Measurements from ENCODE around the gene EMILIN3. TPM values are rescaled to one million over a fixed set of nuclear protein-coding genes. Genes with fewer than 3 reads are reported as not detected.

Gene EMILIN3
- total RNA-seq, 1 experiment from 2014 or later = 5.9 TPM

GRCh38 chr20:41358230-41358629, 8.4 kb downstream of the EMILIN3 start:
- no peak overlapping the region for H2BK12ac ChIP-seq (ENCODE audit: insufficient read length, low read depth, low read length)
- H3K4me3 Mint-ChIP-seq = no peak overlapping the region
- WGBS (ENCODE audit: extremely low coverage, insufficient read length, low lambda C conversion rate) = no CpG with 5 or more reads among the region's 9 CpGs

More at GRCh38 chr20:41358230-41358629, 8.4 kb downstream of the EMILIN3 start:
- H3K23me2 ChIP-seq (ENCODE audit: insufficient read length, low read depth, low read length, poor library complexity, severe bottlenecking) = no peaks in the 10 kb centered on the region
- Mint-ChIP-seq H3K4me1 (0 out of 4 replicates have a peak, but pooled peaks cover 0 to 3% of the 10 kb centered on the region in 2 experiments), H3K27ac (no peak overlapping the region), H3K9me3 (no peaks in the 10 kb centered on the region; a peak in 1 of 5 replicates), H3K36me3 (ENCODE audit: insufficient read depth in 1 of 3, low read depth in 3 of 3) (peaks cover 0 to 4% (median 3%) of the 10 kb centered on the region in 3 experiments; a peak in 2 of 7 replicates), H3K27me3 (ENCODE audit: low read depth) (no peaks in the 10 kb centered on the region)
- no peak overlapping the region for H3K4me2 ChIP-seq (ENCODE audit: insufficient read depth, insufficient read length, low read length)
- H3K14ac ChIP-seq (ENCODE audit: insufficient read depth, low read length) = no peak overlapping the region
- H3T11ph ChIP-seq (ENCODE audit: low read length) = no peak overlapping the region
- no peaks in the 10 kb centered on the region for H3K79me2 ChIP-seq (ENCODE audit: insufficient read depth, low read length)
- H2BK5ac ChIP-seq (ENCODE audit: insufficient read length, low read length) = no peak overlapping the region
- no peak overlapping the region for H3K23ac ChIP-seq (ENCODE audit: insufficient read length, low read depth, low read length)
- no peak overlapping the region for H2BK15ac ChIP-seq (ENCODE audit: low read depth, low read length)
- H3K4me1 ChIP-seq (ENCODE audit: insufficient read depth, low read length) = no peaks in the 10 kb centered on the region
- H2BK20ac ChIP-seq (ENCODE audit: low read depth, low read length, poor library complexity, severe bottlenecking) = no peak overlapping the region
- no peaks in the 10 kb centered on the region for H3K9me3 ChIP-seq (ENCODE audit: control insufficient read depth, low read depth, low read length)
- peak; percentile 22 for DNase-seq
- H4K91ac ChIP-seq (ENCODE audit: insufficient read length, low read depth, low read length) = no peak overlapping the region
- no peak overlapping the region for H4K5ac ChIP-seq (ENCODE audit: insufficient read length, low read depth, low read length)
- no peak overlapping the region for H2BK120ac ChIP-seq (ENCODE audit: low read depth, low read length, poor library complexity, severe bottlenecking)
- H4K8ac ChIP-seq (replicated peaks; ENCODE audit: insufficient read length, low read depth, low read length) = no peak overlapping the region
- TF ChIP-seq CTCF (conservative IDR thresholded peaks at IDR 0.05) = no peak
- H3K4ac ChIP-seq (ENCODE audit: low read depth, low read length) = no peak overlapping the region
- no peak overlapping the region for H2AFZ ChIP-seq (ENCODE audit: low read length)
- no peaks in the 10 kb centered on the region for H3K79me1 ChIP-seq (ENCODE audit: insufficient read depth, low read depth, low read length, poor library complexity, severe bottlenecking)
- H4K20me1 ChIP-seq (ENCODE audit: control insufficient read depth, insufficient read depth, insufficient read length) = no peaks in the 10 kb centered on the region
- H3K9ac ChIP-seq (ENCODE audit: extremely low read depth, insufficient read length, low read length) = no peak overlapping the region
- H2AK5ac ChIP-seq (ENCODE audit: insufficient read length, low read length) = no peak overlapping the region
- no peak overlapping the region for H3K27ac ChIP-seq (ENCODE audit: insufficient read length, low read depth, low read length)
- no peak overlapping the region for H3K56ac ChIP-seq (ENCODE audit: insufficient read length, low read depth, low read length)
- no peak overlapping the region for H3K18ac ChIP-seq (ENCODE audit: insufficient read length, low read depth, low read length)
- no peaks in the 10 kb centered on the region for H3K27me3 ChIP-seq (ENCODE audit: insufficient read depth, low read length)
